ENCODE data around the gene KHNYN. TPM values are rescaled to one million over a fixed set of nuclear protein-coding genes. Genes with fewer than 3 reads are reported as not detected.

The KHNYN gene
- polyA plus RNA-seq, 1 donor from 2014 or later: 0.53 TPM

DNA sequence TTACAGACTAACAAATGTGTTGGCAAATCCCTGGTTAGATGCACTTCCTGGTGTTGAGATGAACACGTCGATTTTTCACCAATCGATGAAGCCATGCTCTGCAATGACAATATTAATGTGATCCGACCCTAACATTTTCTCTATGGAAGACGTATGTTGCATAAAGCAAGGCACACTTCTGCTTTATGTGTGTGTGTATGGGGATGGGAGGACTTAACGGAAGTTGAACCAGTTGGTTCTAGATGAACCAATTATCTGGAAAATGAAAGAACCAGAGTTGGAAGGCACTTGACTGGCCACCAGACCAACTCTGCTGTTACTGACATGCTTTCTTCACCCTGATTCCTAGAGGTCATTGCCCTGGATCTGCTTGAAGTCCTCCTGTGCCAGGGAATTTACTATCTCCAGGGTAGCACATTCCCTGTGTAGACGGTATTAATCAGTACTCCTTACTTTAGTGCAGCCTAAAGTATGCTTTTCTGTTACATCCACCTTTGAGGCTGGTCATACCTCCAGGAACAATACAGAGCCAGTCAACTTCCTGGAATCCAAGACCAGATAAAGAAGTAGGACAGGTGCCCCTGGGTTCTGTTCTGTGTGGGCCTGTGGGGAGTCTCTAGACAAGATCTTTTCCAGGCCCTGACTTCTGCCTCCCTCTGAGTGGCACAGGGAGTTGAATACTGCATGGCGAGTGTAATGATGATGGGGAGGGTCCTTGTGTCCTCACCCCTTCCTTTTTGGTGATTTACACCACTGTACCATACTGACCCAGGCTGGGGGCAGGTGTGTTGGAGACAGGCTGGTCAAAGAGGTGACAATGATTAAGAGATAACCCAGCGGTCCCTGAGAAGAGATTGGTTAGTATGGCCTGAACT, 8.7 kb downstream of the KHNYN start:
- no peaks in the 10 kb centered on the region for H3K27me3 ChIP-seq (ENCODE audit: insufficient read depth, low read depth, low read length)
- H4K20me1 ChIP-seq (ENCODE audit: insufficient read depth): no peaks in the 10 kb centered on the region
- H3K9ac ChIP-seq (ENCODE audit: low read length): no peak overlapping the region
- no peaks in the 10 kb centered on the region for H3K9me2 ChIP-seq (ENCODE audit: insufficient read depth, low read length)
- no peaks in the 10 kb centered on the region for H3K9me3 ChIP-seq (ENCODE audit: low read length)
- H2AFZ ChIP-seq (ENCODE audit: low read depth, low read length): no peak overlapping the region
- H3K79me2 ChIP-seq (replicated peaks; ENCODE audit: insufficient read depth, low read length): peaks cover 6% of the 10 kb centered on the region
- H3K4me2 ChIP-seq (ENCODE audit: low read length): no peak overlapping the region
- no peak overlapping the region for H3K27ac ChIP-seq (ENCODE audit: low read length)
- H3K36me3 ChIP-seq (ENCODE audit: insufficient read depth, low read length): peaks cover 5% of the 10 kb centered on the region
- H3K4me3 ChIP-seq (ENCODE audit: low read length): no peak overlapping the region
- H3F3A ChIP-seq (ENCODE audit: insufficient read depth, low read length, poor library complexity, severe bottlenecking): no peaks in the 10 kb centered on the region
- TF ChIP-seq MXI1 (conservative IDR thresholded peaks at IDR 0.05; ENCODE audit: poor library complexity, severe bottlenecking) (no peak), RAD21 (conservative IDR thresholded peaks at IDR 0.05) (no peak), SMC3 (conservative IDR thresholded peaks at IDR 0.05; ENCODE audit: poor library complexity) (no peak), EP300 (conservative IDR thresholded peaks at IDR 0.05; ENCODE audit: poor library complexity, severe bottlenecking) (no peak), POLR2AphosphoS5 (IDR thresholded peaks at IDR 0.05) (no peak), TAF1 (IDR thresholded peaks at IDR 0.05; ENCODE audit: low read depth) (no peak), EZH2 (IDR thresholded peaks at IDR 0.05; ENCODE audit: borderline replicate concordance, insufficient read depth, low read length, poor library complexity, severe bottlenecking) (no peak)
- TF ChIP-seq, protein P1, sequence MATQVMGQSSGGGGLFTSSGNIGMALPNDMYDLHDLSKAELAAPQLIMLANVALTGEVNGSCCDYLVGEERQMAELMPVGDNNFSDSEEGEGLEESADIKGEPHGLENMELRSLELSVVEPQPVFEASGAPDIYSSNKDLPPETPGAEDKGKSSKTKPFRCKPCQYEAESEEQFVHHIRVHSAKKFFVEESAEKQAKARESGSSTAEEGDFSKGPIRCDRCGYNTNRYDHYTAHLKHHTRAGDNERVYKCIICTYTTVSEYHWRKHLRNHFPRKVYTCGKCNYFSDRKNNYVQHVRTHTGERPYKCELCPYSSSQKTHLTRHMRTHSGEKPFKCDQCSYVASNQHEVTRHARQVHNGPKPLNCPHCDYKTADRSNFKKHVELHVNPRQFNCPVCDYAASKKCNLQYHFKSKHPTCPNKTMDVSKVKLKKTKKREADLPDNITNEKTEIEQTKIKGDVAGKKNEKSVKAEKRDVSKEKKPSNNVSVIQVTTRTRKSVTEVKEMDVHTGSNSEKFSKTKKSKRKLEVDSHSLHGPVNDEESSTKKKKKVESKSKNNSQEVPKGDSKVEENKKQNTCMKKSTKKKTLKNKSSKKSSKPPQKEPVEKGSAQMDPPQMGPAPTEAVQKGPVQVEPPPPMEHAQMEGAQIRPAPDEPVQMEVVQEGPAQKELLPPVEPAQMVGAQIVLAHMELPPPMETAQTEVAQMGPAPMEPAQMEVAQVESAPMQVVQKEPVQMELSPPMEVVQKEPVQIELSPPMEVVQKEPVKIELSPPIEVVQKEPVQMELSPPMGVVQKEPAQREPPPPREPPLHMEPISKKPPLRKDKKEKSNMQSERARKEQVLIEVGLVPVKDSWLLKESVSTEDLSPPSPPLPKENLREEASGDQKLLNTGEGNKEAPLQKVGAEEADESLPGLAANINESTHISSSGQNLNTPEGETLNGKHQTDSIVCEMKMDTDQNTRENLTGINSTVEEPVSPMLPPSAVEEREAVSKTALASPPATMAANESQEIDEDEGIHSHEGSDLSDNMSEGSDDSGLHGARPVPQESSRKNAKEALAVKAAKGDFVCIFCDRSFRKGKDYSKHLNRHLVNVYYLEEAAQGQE (IDR thresholded peaks at IDR 0.05; ENCODE audit: borderline replicate concordance): no peak
- TF ChIP-seq, protein P2, sequence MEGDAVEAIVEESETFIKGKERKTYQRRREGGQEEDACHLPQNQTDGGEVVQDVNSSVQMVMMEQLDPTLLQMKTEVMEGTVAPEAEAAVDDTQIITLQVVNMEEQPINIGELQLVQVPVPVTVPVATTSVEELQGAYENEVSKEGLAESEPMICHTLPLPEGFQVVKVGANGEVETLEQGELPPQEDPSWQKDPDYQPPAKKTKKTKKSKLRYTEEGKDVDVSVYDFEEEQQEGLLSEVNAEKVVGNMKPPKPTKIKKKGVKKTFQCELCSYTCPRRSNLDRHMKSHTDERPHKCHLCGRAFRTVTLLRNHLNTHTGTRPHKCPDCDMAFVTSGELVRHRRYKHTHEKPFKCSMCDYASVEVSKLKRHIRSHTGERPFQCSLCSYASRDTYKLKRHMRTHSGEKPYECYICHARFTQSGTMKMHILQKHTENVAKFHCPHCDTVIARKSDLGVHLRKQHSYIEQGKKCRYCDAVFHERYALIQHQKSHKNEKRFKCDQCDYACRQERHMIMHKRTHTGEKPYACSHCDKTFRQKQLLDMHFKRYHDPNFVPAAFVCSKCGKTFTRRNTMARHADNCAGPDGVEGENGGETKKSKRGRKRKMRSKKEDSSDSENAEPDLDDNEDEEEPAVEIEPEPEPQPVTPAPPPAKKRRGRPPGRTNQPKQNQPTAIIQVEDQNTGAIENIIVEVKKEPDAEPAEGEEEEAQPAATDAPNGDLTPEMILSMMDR (IDR thresholded peaks at IDR 0.05; ENCODE audit: poor library complexity, severe bottlenecking): no peak

DNA sequence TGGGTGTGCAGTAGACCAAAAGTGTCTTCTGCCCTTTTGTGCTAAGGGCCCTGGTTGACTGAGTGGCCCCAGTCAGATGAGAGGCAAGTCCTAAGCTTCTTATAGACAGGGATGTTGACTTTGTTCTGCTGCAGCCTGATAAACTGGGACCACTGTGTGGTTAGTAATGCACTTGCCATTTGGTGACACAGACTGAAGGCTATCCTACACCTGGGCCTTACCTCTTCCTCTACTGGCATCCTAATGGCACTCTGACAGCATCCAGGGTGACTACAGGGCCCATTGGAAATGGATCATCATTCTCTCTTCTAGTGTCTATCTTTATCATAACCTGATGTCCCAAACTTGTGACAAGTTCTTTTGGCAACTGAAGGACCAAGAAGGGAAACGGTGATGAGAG, 9.5 kb downstream of the KHNYN start:
- Histone ChIP-seq H2AFZ (ENCODE audit: low read depth, low read length) (no peak overlapping the region), H3K4me3 (ENCODE audit: low read length) (no peak overlapping the region), H3K27ac (ENCODE audit: low read length) (no peak overlapping the region), H3K79me2 (replicated peaks; ENCODE audit: insufficient read depth, low read length) (peaks cover 6% of the 10 kb centered on the region), H3K27me3 (ENCODE audit: insufficient read depth, low read depth, low read length) (no peaks in the 10 kb centered on the region), H3K36me3 (ENCODE audit: insufficient read depth, low read length) (peaks cover 5% of the 10 kb centered on the region), H3K9ac (ENCODE audit: low read length) (no peak overlapping the region), H3F3A (ENCODE audit: insufficient read depth, low read length, poor library complexity, severe bottlenecking) (no peaks in the 10 kb centered on the region), H3K4me2 (ENCODE audit: low read length) (no peak overlapping the region), H3K9me3 (ENCODE audit: low read length) (no peaks in the 10 kb centered on the region), H3K9me2 (ENCODE audit: insufficient read depth, low read length) (no peaks in the 10 kb centered on the region), H4K20me1 (ENCODE audit: insufficient read depth) (no peaks in the 10 kb centered on the region)
- TF ChIP-seq, protein P2 (IDR thresholded peaks at IDR 0.05; ENCODE audit: poor library complexity, severe bottlenecking): no peak
- TF ChIP-seq, protein P1 (IDR thresholded peaks at IDR 0.05; ENCODE audit: borderline replicate concordance): no peak
- TF ChIP-seq TAF1 (IDR thresholded peaks at IDR 0.05; ENCODE audit: low read depth): no peak
- no peak for TF ChIP-seq EZH2 (IDR thresholded peaks at IDR 0.05; ENCODE audit: borderline replicate concordance, insufficient read depth, low read length, poor library complexity, severe bottlenecking)
- no peak for TF ChIP-seq POLR2AphosphoS5 (IDR thresholded peaks at IDR 0.05)
- TF ChIP-seq EP300 (conservative IDR thresholded peaks at IDR 0.05; ENCODE audit: poor library complexity, severe bottlenecking): no peak
- no peak for TF ChIP-seq SMC3 (conservative IDR thresholded peaks at IDR 0.05; ENCODE audit: poor library complexity)
- TF ChIP-seq RAD21 (conservative IDR thresholded peaks at IDR 0.05): no peak
- TF ChIP-seq MXI1 (conservative IDR thresholded peaks at IDR 0.05; ENCODE audit: poor library complexity, severe bottlenecking): no peak

Data from neural cell (in vitro differentiated cells).